Breast epithelium (tissue), 3 donors: ENCODE data around the gene BCAS1.

Experiments used
- POLR2AphosphoS5 ChIP-seq, 3 donors: sonication (generic); formaldehyde crosslinking; IDR thresholded peaks; one replicate each; pipeline ENCODE4 v1.6.1; 2017; ENCODE audit warnings: antibody characterized with exemption in 3 of 3
- TF ChIP-seq, protein P1 (sequence below), 3 donors: fragments of 450-650 bp; IDR thresholded peaks; one replicate each; pipeline ENCODE4 v1.5.1; 2016 to 2017; ENCODE audit warnings: antibody characterized with exemption in 3 of 3, mild to moderate bottlenecking in 3 of 3, moderate library complexity in 3 of 3

DNA sequence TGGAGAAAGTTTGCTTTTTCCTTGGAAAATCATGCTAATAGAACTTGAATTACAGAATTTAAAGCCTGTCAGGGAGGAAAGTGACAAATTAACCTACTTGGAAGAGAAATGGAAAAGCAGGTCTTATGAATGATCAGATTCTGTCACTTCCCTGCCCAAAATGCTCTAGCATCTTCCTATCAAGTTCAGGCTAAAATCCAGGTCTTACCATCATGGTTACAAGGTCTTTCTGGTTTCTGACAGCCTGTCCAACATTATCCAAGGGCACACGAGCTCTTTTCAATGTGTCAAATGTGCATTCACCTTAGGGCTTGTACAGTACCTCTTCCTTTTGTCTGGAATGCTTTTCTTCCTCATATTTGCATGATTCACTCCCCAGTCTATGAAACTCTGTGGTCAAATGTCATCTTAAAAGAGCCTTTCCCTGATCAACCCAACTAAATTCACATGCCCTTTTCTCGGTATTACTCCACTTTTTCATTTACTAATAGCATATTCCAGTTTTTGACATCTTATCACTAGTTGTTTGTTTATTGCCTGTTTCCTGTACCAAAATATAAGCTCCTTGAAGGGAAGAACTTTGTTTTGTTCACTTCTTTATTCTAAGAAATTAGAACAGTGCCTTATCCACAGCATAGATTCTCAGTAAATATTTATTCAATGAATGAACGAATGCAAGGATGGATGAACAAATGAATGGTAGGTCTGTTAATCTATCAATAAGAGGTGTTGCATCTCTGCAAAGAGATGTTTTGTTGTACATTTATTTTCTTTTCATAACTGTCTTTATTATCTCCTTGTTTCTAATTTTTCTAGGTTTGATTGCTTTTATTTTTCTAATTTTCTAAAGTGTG is 139.5 kb downstream of the BCAS1 start:
- TF ChIP-seq POLR2AphosphoS5 (IDR thresholded peaks at IDR 0.05), result no peak
- TF ChIP-seq, protein P1, sequence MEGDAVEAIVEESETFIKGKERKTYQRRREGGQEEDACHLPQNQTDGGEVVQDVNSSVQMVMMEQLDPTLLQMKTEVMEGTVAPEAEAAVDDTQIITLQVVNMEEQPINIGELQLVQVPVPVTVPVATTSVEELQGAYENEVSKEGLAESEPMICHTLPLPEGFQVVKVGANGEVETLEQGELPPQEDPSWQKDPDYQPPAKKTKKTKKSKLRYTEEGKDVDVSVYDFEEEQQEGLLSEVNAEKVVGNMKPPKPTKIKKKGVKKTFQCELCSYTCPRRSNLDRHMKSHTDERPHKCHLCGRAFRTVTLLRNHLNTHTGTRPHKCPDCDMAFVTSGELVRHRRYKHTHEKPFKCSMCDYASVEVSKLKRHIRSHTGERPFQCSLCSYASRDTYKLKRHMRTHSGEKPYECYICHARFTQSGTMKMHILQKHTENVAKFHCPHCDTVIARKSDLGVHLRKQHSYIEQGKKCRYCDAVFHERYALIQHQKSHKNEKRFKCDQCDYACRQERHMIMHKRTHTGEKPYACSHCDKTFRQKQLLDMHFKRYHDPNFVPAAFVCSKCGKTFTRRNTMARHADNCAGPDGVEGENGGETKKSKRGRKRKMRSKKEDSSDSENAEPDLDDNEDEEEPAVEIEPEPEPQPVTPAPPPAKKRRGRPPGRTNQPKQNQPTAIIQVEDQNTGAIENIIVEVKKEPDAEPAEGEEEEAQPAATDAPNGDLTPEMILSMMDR (IDR thresholded peaks at IDR 0.05), result no peak
